NCI-H446 treated with DMSO at 0.1 percent for 48 hours (cell line): Measurements from ENCODE around the gene CYRIA.
A peak's percentile ranks its signal among the peaks of the same experiment; 100 is the strongest.

Experiments
- DNase-seq: peaks from one replicate; lab custom pipeline; 2025; lab: John Stamatoyannopoulos, UW

Gene CYRIA

GRCh38 chr2:16665748-16666448 is at the start of gene CYRIA:
Gene CYRIA, minus strand, starts transcription at chr2:16665834. Its CDS starts 77,715 bp downstream, at chr2:16588119.
- no peak for DNase-seq

GRCh38 chr2:16713011-16713423 is 47.4 kb upstream of the CYRIA start:
- DNase-seq, result peak; percentile 27

- DNase-seq, result no peak
Observed at GRCh38 chr2:16709769-16710168, 44.1 kb upstream of the CYRIA start.

GRCh38 chr2:16708173-16708572 is 42.5 kb upstream of the CYRIA start:
- no peak for DNase-seq

- no peak for DNase-seq
Observed at GRCh38 chr2:16707014-16707623, 41.5 kb upstream of the CYRIA start.

GRCh38 chr2:16700551-16701259 is 35.1 kb upstream of the CYRIA start:
- no peak for DNase-seq

GRCh38 chr2:16693854-16694253 is 28.2 kb upstream of the CYRIA start:
- DNase-seq, result no peak

GRCh38 chr2:16691261-16691660 is 25.6 kb upstream of the CYRIA start:
- no peak for DNase-seq

- DNase-seq, result no peak
Observed at GRCh38 chr2:16687955-16688354, 22.3 kb upstream of the CYRIA start.

- DNase-seq, result no peak
Observed at GRCh38 chr2:16687222-16687621, 21.6 kb upstream of the CYRIA start.

- no peak for DNase-seq
Observed at GRCh38 chr2:16686641-16687040, 21.0 kb upstream of the CYRIA start.

- DNase-seq, result no peak
Observed at GRCh38 chr2:16685340-16685715, 19.7 kb upstream of the CYRIA start.

- no peak for DNase-seq
Observed at GRCh38 chr2:16684676-16685339, 19.2 kb upstream of the CYRIA start.

- no peak for DNase-seq
Observed at GRCh38 chr2:16683576-16683975, 17.9 kb upstream of the CYRIA start.

GRCh38 chr2:16682431-16683118 is 16.9 kb upstream of the CYRIA start:
- no peak for DNase-seq

GRCh38 chr2:16680781-16681180 is 15.1 kb upstream of the CYRIA start:
- DNase-seq, result no peak

- DNase-seq, result no peak
Observed at GRCh38 chr2:16680304-16680703, 14.7 kb upstream of the CYRIA start.

GRCh38 chr2:16678964-16679363 is 13.3 kb upstream of the CYRIA start:
- DNase-seq, result no peak

GRCh38 chr2:16677875-16678274 is 12.2 kb upstream of the CYRIA start:
- no peak for DNase-seq

- DNase-seq, result no peak
Observed at GRCh38 chr2:16675781-16676180, 10.1 kb upstream of the CYRIA start.

- no peak for DNase-seq
Observed at GRCh38 chr2:16674154-16674553, 8.5 kb upstream of the CYRIA start.

GRCh38 chr2:16671760-16672159 is 6.1 kb upstream of the CYRIA start:
- no peak for DNase-seq
